ENCODE measurements around the gene PDE2A. TPM values are rescaled to one million over a fixed set of nuclear protein-coding genes. Genes with fewer than 3 reads are reported as not detected.

The PDE2A gene
- total RNA-seq, 1 donor from 2014 or later = not detected

DNA sequence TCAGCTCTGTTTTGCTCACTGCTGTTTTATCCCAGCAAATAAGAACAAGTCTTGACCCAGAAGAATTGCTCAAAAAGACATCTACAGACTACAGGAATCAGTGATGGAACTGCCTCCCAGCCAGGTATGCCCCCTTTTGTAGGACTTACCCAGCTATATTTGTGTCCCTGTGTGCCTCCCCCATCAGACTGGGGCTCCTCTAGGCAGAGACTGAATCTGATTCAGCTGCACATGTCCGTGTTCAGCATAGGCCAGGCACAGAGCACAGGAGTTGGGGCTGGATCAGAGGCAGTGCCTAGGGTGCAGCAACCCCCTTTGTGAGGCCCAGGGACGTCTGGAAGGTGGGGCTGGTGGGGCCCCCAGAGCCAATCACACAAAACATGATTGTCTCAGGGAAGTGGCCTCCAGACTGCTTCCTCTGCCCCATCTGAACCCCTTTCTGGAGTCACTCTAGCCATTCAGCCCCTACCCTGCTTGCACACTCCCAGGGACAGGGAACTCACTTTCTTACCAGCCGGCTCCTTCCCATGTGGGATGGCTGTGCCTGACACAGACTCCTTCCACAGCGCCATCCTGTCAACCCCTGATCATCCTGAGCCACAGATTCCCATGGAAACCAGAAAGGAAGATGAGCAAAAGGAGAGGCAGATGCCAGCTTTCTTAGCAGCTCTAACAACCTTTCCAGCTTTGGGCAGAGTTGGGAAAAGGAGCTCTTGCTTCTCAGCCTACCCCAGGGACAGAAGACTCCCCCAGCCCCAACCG lies 24.8 kb downstream of the PDE2A start:
- Mint-ChIP-seq H3K27me3 (ENCODE audit: unreplicated experiment) (peaks cover 16% of the 10 kb centered on the region), H3K27ac (ENCODE audit: unreplicated experiment) (no peak overlapping the region), H3K4me3 (ENCODE audit: unreplicated experiment) (no peak overlapping the region), H3K36me3 (ENCODE audit: unreplicated experiment) (no peaks in the 10 kb centered on the region), H3K4me1 (ENCODE audit: unreplicated experiment) (no peaks in the 10 kb centered on the region), H3K9me3 (ENCODE audit: unreplicated experiment) (no peaks in the 10 kb centered on the region)
- no peak for DNase-seq (ENCODE audit: extremely low spot score, unreplicated experiment)
- no peak for TF ChIP-seq CTCF (IDR thresholded peaks at IDR 0.05)

- Mint-ChIP-seq H3K9me3 (ENCODE audit: unreplicated experiment) (no peaks in the 10 kb centered on the region), H3K4me1 (ENCODE audit: unreplicated experiment) (no peaks in the 10 kb centered on the region), H3K27ac (ENCODE audit: unreplicated experiment) (no peak overlapping the region), H3K27me3 (ENCODE audit: unreplicated experiment) (peaks cover 16% of the 10 kb centered on the region), H3K36me3 (ENCODE audit: unreplicated experiment) (no peaks in the 10 kb centered on the region), H3K4me3 (ENCODE audit: unreplicated experiment) (no peak overlapping the region)
- DNase-seq (ENCODE audit: extremely low spot score, unreplicated experiment) = no peak
- TF ChIP-seq CTCF (IDR thresholded peaks at IDR 0.05) = no peak
Observed at GRCh38 chr11:72648384-72649136, 25.7 kb downstream of the PDE2A start.

- H3K27ac Mint-ChIP-seq (ENCODE audit: unreplicated experiment) = no peak overlapping the region
- no peaks in the 10 kb centered on the region for H3K4me1 Mint-ChIP-seq (ENCODE audit: unreplicated experiment)
- H3K9me3 Mint-ChIP-seq (ENCODE audit: unreplicated experiment) = no peaks in the 10 kb centered on the region
- H3K4me3 Mint-ChIP-seq (ENCODE audit: unreplicated experiment) = no peak overlapping the region
- peaks cover 9% of the 10 kb centered on the region for H3K27me3 Mint-ChIP-seq (ENCODE audit: unreplicated experiment)
- no peak for TF ChIP-seq CTCF (IDR thresholded peaks at IDR 0.05)
- no peak for DNase-seq (ENCODE audit: extremely low spot score, unreplicated experiment)
- H3K36me3 Mint-ChIP-seq (ENCODE audit: unreplicated experiment) = no peaks in the 10 kb centered on the region
Observed at GRCh38 chr11:72647882-72648281, 26.3 kb downstream of the PDE2A start.

GRCh38 chr11:72646472-72646871 lies 27.8 kb downstream of the PDE2A start:
- H3K9me3 Mint-ChIP-seq (ENCODE audit: unreplicated experiment) = no peaks in the 10 kb centered on the region
- H3K36me3 Mint-ChIP-seq (ENCODE audit: unreplicated experiment) = no peaks in the 10 kb centered on the region
- peaks cover 2% of the 10 kb centered on the region for H3K4me1 Mint-ChIP-seq (ENCODE audit: unreplicated experiment)
- DNase-seq (ENCODE audit: extremely low spot score, unreplicated experiment) = no peak
- TF ChIP-seq CTCF (IDR thresholded peaks at IDR 0.05) = no peak
- H3K27me3 Mint-ChIP-seq (ENCODE audit: unreplicated experiment) = peaks cover 3% of the 10 kb centered on the region
- no peak overlapping the region for H3K27ac Mint-ChIP-seq (ENCODE audit: unreplicated experiment)
- H3K4me3 Mint-ChIP-seq (ENCODE audit: unreplicated experiment) = no peak overlapping the region

GRCh38 chr11:72646024-72646423 lies 28.2 kb downstream of the PDE2A start:
- no peak for TF ChIP-seq CTCF (IDR thresholded peaks at IDR 0.05)
- H3K27me3 Mint-ChIP-seq (ENCODE audit: unreplicated experiment) = peaks cover 3% of the 10 kb centered on the region
- no peaks in the 10 kb centered on the region for H3K9me3 Mint-ChIP-seq (ENCODE audit: unreplicated experiment)
- no peak for DNase-seq (ENCODE audit: extremely low spot score, unreplicated experiment)
- no peak overlapping the region for H3K4me3 Mint-ChIP-seq (ENCODE audit: unreplicated experiment)
- peaks cover 2% of the 10 kb centered on the region for H3K4me1 Mint-ChIP-seq (ENCODE audit: unreplicated experiment)
- no peaks in the 10 kb centered on the region for H3K36me3 Mint-ChIP-seq (ENCODE audit: unreplicated experiment)
- no peak overlapping the region for H3K27ac Mint-ChIP-seq (ENCODE audit: unreplicated experiment)
